GM12874 (cell line): ENCODE data around the gene ANKDD1A.

Experiments
- TF ChIP-seq, protein P1 (sequence below): IDR thresholded peaks from 2 replicates; pipeline ENCODE4 v1.5.1; 2011; ENCODE audit warnings: low read depth, mild to moderate bottlenecking, control low read depth, low read length, moderate library complexity; ENCODE audit not compliant: insufficient read depth

ANKDD1A gene

DNA sequence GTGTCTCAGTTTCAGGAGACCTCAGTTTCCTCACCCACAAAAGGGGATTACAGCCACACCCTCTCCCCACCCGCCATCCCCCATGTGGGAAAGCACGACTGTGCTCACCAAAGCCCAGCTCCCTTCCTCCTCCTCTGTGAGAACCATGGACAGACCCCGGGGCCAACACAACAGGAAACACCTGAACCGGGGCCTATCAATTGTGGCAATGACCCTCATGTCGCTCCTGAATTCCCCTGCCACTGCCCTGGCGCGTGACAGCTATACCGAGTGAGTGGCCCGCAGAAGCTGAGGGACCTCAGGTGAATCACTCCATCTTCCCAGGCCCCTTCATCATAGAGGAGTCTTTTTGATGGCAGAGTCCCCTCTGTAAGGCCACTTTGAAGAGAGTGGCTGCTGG, 41.3 kb upstream of the ANKDD1A start:
- TF ChIP-seq, protein P1, sequence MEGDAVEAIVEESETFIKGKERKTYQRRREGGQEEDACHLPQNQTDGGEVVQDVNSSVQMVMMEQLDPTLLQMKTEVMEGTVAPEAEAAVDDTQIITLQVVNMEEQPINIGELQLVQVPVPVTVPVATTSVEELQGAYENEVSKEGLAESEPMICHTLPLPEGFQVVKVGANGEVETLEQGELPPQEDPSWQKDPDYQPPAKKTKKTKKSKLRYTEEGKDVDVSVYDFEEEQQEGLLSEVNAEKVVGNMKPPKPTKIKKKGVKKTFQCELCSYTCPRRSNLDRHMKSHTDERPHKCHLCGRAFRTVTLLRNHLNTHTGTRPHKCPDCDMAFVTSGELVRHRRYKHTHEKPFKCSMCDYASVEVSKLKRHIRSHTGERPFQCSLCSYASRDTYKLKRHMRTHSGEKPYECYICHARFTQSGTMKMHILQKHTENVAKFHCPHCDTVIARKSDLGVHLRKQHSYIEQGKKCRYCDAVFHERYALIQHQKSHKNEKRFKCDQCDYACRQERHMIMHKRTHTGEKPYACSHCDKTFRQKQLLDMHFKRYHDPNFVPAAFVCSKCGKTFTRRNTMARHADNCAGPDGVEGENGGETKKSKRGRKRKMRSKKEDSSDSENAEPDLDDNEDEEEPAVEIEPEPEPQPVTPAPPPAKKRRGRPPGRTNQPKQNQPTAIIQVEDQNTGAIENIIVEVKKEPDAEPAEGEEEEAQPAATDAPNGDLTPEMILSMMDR = no peak

DNA sequence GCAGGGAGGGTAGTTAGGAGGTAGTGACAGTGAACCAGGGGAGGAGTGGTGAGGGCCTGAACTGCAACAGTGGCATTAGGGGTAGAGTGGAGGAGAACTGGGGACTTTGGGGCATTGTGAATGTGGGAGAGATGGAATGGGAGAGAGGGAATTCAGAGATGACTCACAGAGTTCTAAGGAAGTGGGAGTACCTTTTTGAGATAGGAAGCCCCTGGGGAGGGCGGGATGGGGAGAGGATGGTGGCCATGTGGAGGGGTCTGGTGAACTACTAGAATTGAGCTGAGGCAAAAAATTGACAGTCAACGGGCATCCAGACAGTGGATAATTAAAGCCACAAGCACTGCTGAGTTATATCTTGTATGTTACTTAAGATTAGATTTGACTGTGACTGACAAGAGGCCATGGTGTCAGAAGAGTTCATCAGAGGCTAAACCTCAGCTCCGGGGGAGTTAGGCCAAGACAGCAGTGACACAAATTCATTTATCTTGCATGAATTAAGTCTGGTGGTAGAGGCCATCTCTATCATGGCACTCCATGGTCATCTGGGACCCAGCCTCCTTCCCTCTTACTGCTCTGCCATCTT, 36.0 kb upstream of the ANKDD1A start:
- TF ChIP-seq, protein P1 = no peak

DNA sequence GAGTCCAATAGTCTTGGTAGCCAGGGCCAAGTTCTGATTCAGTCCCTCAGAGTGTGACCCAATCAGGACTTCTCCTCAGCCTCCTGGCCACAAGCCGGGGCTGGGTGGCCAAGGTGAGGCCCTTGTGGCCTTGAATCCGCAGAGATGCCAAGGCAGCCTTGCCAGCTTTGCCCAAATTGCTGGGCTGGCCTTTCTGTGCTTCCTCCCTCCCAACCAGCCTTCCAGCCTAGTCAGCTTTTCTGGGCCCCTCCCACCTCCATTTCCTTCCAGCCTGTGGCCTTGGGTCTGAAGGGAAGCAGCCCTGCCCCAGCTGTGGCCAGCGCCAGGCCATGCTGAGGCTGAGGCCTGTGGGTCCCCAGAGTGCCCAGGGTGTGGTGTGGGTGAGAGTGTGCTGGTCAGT, 34.3 kb upstream of the ANKDD1A start:
- TF ChIP-seq, protein P1 = no peak

DNA sequence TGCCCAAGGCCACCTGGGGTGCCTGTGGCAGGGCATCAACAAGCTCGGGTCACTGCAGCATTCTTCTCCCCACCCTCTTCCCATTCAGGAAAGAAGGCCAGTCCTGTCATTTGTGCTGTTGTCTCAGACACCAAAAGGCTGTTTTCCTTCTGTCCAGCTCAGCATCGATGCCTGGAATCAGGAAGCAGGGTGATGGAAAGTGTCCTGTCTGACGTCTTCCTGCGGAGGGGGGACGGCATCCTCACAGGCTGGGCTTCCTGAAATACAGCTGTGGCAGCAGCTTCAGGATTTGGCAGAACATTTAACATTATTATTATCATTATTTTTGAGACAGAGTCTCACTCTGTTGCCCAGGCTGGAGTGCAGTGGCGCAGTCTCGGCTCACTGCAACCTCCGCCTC, 33.0 kb upstream of the ANKDD1A start:
- TF ChIP-seq, protein P1 = no peak

DNA sequence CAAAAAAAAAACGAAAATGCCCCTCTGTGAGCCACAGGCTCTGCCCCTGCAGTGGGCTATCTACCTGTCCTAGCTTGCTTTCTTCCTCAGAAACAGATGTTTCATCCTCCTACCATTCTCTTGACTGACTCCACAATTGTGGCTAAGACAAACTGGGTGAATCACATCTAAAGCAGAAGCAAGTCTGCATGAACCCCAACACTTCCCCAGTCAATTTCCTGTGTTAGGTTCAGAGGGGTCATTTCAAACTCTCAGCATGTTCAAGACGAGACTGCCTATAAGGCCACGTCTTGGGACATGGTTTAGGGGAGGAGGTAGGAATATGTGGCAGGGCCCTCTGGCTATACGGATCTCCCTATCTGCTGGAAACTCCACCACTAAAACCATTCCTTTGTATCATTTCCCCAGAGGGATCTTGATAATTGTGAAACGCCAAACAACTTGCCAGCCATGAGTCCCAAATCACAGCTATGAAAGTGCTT, 28.6 kb upstream of the ANKDD1A start:
- TF ChIP-seq, protein P1 = no peak

DNA sequence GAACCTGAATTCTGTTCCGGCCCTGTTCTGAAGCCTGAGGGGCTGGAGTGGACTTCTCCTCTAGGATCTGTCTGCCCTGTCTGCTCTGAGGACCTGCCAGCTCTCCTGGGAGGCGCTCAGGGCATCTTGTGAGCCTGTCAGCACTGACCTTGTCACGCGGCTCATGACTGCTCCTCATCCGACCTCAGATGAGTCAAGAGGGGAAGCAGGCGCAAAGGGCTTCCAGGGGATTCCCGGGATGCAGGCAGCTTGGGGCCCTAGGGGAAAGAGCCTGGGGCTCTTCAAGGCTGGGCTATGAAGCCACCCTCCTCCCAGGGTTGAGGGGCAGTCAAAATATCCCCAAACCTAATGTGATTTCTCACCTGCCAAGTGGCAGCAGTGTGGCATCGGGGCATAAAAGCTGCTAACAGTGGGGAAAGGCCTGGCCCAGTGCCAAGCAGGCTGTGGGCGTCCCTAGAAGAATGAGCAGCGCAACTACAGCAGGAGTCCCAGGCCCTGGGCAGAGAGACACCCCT, 27.6 kb upstream of the ANKDD1A start:
- TF ChIP-seq, protein P1 = no peak

DNA sequence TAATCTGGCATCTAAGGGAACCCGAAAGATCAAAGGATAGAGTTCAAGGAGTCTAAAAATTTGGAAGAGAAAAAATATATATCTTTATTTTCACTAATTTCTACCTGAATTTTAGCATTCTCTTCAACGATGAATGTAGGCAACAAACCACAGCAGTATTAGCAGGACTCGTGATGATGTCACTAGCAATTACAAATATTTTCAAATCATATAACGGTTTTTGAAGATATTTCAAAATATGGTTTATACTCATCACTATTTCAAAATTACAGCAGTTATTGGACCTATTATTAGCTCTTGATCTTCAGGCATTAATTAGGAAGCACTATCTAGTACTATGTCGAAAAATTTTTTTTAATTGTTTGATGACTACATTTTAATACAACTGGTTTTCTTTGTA, 27.0 kb upstream of the ANKDD1A start:
- TF ChIP-seq, protein P1 = no peak
